Astrocyte (in vitro differentiated cells and primary cell): Measurements from ENCODE around the gene C1QTNF12.

ENCODE experiments used
- EZH2 ChIP-seq: IDR thresholded peaks from 2 replicates; pipeline ENCODE4 v1.6.1; 2012; ENCODE audit warnings: mild to moderate bottlenecking, low read length, inconsistent platforms; ENCODE audit not compliant: insufficient read depth
- TF ChIP-seq, protein P1 (sequence below): IDR thresholded peaks from 2 replicates; pipeline ENCODE4 v1.5.1; 2011; ENCODE audit warnings: low read depth, mild to moderate bottlenecking, inconsistent platforms, low read length, moderate library complexity; ENCODE audit not compliant: insufficient read depth

DNA sequence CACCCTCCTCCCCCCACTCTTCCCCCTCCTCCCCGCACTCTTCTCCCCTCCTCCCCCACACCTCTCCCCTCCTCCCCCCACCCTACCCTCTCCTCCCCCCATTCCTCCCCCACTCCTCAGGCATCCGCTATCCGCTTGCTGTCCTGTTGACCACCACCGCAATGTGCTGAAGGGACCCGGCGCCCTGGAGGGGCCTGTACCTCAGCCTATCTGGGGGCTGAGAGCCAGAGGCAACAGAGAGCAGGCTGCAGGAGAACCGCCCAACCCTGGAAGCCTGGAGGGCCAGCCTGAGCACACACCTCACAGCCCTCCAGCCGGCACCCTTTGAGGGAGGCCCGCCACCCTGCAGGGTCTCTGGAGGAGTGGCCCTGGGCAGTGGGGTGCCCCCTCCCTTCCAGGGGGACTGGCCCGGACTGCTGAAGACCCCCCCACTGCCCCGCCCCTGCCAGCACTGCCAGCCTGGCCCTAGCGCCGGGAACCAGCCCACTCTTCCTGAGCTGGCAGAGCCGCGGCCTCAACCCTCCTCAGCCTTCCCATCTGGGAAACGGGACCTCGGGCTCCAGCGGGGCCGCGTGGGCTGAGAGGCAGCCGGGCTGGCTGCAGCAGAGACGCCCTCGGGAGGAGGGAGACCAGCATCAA lies 1.2 kb downstream of the C1QTNF12 start:
- TF ChIP-seq, protein P1, sequence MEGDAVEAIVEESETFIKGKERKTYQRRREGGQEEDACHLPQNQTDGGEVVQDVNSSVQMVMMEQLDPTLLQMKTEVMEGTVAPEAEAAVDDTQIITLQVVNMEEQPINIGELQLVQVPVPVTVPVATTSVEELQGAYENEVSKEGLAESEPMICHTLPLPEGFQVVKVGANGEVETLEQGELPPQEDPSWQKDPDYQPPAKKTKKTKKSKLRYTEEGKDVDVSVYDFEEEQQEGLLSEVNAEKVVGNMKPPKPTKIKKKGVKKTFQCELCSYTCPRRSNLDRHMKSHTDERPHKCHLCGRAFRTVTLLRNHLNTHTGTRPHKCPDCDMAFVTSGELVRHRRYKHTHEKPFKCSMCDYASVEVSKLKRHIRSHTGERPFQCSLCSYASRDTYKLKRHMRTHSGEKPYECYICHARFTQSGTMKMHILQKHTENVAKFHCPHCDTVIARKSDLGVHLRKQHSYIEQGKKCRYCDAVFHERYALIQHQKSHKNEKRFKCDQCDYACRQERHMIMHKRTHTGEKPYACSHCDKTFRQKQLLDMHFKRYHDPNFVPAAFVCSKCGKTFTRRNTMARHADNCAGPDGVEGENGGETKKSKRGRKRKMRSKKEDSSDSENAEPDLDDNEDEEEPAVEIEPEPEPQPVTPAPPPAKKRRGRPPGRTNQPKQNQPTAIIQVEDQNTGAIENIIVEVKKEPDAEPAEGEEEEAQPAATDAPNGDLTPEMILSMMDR: no peak
- no peak for TF ChIP-seq EZH2
